GM19455 (cell line): Measurements from ENCODE around the gene CDHR3.
"Not testable (repeated sequence)": the region's sequence is repeated elsewhere in the genome, so short reads cannot be mapped to it uniquely, and the experiment has no call there.

ENCODE experiments used
- ATAC-seq: cut with Tn5 transposase; IDR thresholded peaks from one replicate; pipeline ENCODE4 v1.9.1; 2021; ENCODE audit not compliant: unreplicated experiment

The CDHR3 gene

DNA sequence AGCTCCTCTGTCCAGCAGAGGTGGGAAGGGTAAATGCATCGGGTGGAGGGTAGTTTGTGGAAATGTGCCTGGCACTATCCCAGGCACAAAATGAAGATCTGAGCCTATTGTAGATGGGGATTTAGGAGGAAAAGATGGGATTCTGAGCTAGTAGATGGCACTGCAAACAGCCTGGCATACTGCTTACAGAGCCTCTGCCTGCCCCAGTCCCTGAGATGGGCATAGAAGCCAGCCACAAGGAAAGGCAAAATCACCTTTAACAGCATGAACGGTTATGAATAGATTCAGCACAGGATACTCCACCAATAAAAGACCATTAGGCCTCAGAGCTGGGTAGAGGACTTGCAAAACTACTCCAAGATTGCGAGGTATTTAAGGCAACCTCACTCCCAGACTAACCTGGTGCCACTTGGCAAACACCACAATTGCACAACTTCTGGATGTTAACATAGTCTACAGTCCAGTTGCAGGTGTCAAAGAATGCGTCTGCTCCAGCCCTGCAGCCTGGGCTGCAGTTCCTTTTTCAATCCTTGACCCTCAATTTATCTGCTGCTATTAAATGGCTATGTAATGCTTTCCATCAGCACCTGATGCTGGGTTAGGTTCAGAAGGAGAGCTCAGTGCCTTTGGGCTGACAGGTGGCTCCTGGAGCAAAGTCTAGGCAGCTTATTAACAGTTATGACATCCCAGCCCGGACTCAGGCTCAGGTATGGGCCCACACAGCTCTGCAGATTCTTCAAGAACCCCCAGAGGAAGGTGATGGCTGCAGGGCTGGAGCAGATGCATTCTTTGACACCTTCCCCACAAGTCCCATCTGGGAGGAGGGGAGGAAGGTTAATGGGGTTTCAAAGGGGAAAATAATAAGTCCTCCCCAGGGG is 34.0 kb downstream of the CDHR3 start:
- ATAC-seq: no peak

DNA sequence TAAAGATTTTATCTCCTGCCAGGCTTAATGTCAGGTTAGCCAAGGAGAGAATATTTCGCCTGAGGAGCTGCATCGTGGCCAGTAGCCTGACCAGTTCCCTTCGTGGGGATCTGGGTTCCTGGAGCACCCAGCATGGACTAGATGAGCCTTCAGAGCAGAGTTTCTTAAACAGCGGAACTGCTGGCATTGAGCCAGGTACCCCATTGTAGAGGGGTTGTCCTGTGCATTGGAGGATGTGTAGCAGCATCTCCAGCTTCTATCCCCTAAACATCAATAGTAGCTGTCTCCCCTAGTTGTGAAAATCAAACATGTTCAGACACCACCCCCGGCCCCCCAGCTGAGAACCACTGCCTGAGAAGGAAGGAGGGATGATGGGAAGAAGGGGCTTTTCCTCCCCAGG is 36.2 kb downstream of the CDHR3 start:
- no peak for ATAC-seq

DNA sequence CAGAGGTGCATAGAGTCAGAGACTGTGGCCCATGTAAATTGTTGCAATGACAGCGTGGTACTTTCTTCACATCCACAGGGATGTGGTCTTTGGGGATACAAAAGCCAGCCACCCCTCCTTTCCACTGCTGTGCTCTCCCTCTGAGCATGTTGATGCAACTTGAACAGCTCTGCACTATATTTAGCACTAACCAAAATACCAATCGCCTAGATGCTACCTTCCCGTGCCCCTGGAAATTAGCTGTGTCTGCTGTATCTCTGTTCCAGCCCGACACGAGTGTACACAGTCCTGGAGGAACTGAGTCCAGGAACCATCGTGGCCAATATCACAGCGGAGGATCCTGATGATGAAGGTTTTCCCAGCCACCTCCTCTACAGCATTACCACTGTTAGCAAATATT is 38.1 kb downstream of the CDHR3 start:
- no peak for ATAC-seq

DNA sequence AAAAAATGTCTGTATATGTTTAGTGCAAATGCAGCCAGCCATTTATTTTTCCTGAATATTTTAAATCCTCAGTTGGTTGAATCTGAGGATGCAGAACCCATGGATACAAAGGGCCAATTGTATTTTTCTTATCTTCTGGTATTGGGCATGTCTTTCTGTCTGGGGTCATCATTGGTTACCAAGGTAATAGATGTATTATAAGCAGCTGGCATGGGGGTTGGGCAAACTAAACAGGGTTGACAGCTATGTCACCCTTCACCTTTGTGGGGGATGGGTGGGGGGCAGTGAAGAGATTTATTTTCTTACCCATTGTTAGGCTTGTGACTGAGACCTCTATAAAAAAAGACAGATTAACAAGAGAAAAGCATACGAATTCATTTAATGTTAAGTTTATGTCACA is 38.8 kb downstream of the CDHR3 start:
- ATAC-seq: no peak

DNA sequence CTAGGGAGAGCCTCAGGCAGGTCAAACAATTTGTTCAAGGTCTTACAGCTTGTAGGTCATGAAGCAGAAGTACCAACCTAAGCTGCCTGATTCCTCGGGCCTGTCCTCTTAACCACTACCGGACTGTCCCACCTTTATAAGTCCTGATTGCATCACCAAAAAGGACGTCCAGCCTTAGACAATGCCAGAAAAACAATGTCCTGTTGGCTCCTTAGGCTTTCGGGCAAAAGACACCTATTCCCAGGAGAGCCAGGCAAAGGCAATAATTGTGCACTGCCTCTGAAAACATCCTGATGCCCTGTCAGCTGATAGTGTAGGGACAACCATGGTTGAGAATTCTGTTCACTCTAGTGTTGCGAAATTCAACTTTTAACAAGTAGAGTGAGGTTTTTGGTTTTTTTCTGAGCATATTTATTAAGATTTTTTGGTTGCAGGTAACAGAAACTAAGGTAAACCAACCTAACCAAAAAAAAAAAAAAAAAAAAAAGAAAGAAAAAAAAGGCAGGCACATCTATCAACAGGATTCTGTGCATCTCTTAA is 40.5 kb downstream of the CDHR3 start:
- no peak for ATAC-seq

DNA sequence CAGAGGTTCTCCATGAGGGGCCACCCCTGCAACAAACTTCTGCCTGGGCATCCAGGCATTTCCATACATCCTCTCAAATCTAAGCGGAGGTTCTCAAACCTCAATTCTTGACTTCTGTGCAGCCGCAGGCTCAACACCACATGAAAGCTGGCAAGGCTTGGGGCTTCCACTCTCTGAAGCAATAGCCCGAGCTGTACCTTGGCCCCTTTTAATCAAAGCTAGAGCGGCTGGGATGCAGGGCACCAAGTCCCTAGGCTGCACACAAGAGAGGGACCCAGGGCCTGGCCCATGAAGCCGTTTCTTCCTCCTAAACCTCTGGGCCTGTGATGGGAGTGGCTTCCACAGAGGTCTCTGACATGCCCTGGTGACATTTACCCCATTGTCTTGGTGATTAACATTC is 43.8 kb downstream of the CDHR3 start:
- ATAC-seq: no peak

DNA sequence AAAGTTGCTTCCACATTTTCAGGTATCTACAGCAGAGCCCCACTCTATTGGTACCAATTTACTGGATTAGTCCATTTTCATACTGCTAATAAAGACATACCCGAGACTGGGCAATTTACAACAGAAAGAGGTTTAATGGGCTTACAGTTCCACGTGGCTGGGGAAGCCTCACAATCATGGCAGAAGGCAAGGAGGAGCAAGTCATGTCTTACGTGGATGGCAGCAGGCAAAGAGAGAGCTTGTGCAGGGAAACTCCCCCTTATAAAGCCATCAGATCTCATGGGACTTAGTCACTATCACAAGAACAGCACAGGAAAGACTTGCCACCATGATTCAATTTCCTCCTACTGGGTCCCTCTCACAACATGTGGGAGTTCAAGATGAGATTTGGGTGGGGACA is 44.7 kb downstream of the CDHR3 start:
- not testable (repeated sequence) for ATAC-seq

DNA sequence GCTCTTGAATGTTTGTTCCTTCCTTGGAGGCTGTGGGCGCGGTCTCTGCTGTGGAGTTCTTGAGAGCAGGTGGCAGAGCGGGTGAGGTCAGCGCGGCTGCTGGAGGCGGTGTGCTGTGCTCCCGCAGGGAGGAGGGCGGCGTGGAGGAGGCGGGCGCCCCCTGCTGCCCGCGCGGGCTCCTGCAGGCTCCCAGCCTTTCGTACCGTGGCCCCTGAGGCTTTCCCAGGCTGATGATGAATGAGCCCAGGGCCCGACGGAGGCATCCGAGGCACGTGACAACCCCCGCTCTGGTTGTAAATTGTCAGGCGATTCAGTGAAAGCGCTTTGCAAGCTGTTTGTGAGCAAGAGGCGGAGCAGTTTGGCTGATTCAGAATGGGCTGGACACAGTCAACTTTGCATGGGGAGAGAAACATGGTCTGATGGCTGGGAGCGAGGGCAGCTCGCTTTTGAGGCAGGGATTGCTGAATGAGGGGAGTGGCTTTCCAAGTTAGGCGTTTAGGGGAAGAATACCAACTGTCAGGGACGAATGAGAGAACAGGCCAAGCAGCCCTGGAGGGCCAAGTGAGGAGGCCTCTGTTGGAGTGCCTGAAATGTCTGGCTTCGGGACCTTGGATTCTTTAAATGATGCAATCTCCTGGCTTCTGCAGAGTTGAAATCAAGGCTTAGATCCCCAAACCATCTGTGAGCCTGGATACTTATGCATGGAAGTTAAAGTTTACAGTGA is 46.6 kb downstream of the CDHR3 start:
- no peak for ATAC-seq

DNA sequence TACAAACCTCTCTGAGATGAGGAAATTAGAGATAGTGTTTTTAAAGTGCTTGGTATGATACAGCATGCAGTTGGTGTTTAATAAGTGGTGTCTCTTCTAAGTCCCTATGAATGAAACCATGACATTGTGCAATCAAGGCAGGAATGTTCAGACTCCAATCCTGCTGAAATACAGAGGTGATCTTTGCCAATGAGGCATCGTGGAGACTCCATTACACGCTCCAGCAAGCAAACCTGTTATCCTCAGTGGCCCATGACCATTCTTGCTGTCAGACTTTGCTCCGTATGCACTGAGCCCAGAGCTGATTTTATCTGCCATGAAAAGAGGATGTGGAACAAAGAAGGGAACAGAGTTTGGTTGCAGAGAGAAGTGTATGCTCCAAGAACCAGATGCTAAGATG is 47.3 kb downstream of the CDHR3 start:
- ATAC-seq: no peak

DNA sequence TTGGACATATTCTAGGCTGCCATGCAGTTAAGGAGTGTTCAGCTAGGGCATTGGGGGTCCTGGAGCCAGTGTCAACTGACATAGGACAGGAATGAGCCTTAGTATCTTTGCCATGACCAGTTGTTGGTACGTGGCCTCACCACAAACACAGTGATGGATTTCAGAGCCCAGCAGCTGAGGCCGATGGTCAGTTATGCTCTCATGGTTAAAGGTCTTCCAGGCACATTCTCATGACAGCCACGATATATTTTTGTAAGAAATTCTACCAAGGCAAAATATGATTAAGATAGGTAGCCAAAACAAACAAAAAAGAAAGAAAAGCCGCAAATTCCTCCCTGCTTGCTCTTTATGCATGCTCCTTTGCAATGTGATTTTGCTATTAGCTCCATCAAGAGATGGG is 47.8 kb downstream of the CDHR3 start:
- no peak for ATAC-seq

DNA sequence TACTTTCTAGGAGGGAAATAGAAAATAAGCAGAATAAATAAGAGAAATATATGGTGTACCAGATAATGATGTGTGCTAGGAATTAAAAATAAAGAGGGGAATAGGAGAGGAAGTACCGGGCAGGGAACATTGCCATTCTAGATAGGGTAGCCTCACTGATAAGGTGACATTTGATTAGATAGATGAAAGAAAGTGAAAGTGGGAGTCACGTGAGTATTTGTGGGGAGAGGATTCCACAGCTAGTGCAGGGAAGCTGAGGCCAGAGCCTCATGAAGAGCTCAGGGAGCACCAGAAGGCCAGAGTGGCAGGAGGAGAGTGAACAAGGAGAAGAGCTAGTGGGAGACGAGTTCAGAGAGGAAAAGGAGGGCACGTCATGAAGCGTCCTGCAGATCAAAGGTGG is 49.1 kb downstream of the CDHR3 start:
- no peak for ATAC-seq

DNA sequence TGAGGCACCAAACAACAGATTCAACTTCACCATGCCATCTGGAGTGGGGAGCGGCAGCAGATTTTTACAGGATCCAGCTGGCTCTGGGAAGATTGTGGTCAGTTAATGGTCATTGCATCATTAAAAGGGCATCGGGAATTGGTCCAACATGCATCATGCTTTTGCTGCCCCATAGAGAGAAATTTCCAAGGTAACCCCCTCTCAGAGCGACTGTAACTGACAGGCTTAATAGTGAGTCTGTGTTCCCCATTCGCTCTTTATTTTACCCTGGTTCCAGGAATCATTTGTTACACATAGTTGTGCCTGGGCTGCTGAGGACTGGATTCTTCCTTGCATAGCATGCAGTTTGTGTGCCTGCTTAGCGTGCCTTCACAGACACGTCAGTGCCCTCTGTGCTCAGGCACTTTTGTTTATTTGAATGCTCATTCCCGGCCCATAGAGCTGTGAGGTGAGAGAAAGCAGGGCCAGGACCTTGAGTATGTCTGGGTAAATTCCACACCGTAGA is 49.9 kb downstream of the CDHR3 start:
- ATAC-seq: no peak

DNA sequence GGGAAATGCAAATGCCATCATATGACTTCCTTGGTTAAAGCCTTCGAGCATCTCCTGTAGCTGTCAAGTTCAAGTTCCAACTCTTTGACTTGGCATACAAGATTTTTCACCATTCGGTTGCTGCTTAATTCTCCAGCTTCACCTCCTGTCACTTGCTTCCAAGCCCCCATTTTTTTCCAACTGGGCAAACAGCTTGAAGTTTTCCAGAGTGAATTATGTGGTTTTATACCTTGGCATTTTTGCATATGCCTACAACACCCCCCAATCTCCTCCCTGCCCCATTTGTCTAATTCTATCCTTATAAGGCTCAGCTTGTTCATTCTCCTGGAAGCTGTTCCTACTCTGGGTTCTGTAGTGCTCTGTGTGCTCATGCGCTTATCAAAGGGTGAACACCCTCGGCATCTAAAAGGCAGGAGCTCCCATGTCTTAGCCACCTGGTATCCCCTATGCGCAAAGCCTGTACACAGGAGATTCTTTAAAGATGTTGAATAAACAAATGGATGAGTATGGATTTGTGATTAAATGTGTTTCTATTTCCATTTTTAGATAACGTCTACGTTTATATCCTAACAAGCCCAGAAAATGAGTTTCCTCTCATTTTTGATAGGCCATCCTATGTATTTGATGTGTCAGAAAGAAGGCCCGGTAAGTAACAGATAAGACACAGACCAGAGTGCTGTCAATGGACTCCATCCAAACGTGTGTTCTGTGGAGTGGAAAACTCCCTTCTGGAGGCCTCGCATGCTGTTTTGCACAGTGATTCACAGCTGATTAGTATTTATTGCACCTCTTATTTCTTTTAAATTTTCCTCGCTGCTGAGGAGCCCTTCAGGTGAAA is 52.5 kb downstream of the CDHR3 start:
- no peak for ATAC-seq

DNA sequence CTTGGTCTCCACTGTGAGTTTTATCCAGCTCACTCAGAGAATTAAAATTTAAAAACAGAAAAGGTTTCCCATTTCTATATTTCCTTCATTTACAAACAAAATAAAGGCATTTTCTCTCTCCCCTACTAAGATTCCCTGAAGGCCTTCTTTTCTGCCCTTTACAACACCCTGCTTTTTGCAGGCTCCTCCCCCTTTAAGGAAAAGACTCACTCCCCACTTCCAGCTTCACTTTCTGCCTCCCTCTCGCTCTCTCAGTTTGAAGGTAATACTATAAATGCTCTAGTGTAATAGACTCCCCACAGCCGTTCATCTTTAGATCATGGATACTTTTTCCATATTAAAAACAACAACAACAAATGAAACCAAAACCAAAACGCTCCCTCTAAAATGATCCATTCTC is 53.3 kb downstream of the CDHR3 start:
- ATAC-seq: no peak

DNA sequence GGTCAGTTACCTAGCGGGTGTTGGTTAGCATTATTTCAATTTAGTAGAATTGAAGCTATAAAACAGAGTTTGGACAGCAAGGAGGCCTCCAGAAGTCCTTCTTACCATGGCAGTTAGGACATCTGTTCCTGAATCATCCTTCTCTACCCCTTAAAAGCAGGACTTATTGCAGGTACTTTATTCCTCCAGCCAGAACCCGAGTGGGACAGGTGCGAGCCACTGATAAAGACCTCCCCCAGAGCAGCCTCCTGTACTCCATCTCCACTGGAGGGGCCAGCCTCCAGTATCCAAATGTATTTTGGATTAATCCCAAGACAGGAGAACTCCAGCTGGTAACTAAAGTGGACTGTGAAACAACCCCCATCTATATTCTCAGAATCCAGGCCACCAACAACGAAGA is 54.6 kb downstream of the CDHR3 start:
- no peak for ATAC-seq

DNA sequence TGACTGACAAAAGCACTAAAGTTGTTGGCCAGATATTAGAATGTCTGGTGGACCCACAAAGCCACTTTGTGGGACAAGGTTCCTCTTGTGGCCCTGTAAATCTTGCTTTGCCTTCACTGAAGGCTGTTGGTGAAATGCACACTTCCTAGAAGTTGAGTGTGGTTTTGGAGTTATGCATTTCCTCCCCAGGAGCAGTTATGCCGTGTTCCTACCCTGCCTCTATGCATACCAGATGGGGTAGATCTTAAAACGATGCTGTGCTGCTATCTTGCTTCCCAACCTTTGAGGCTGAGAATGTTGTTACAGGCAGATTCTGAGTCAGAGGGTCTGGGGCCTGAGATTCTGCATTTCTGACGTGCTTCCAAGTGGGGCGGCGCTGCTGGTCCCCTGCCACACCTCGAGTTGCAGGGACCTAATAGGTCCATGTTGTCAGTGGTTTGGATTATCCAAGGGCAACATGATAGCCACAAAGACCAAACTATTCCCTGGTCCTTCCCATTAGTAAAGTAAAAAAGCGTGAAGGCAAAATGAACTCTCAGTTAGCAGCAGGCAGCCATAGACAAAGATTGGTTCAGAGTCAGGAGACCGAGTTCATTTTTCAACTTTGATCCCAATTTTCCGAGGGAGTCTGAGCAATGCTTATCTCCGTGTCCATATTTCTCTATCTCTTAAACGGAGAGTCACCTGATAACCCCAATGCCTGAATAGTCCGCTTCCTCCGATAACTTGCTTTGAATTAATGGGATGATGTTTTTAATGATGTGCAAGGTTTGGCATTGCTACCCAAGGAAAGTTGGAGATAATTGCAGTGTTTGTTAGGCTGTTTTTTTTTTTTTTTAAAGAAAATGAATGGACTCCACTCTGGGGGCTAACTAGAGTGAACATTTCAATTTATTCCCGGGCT is 55.8 kb downstream of the CDHR3 start:
- no peak for ATAC-seq

DNA sequence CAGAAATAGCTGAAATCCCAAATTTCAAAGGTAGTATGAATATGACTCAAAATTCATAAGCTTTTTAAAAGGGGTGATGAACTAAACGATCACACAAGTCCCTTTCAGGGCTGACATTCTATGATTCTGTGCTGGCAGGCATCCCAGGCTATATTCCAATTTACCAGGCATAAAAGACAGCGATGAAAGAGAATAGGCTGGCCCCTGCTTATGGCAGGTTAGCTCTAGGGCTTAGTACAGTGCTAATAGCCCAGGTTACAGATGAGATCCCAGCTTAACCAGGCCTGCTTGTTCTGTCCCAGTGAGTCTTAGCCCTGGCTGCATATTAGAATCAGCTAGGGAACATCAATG is 56.4 kb downstream of the CDHR3 start:
- no peak for ATAC-seq

DNA sequence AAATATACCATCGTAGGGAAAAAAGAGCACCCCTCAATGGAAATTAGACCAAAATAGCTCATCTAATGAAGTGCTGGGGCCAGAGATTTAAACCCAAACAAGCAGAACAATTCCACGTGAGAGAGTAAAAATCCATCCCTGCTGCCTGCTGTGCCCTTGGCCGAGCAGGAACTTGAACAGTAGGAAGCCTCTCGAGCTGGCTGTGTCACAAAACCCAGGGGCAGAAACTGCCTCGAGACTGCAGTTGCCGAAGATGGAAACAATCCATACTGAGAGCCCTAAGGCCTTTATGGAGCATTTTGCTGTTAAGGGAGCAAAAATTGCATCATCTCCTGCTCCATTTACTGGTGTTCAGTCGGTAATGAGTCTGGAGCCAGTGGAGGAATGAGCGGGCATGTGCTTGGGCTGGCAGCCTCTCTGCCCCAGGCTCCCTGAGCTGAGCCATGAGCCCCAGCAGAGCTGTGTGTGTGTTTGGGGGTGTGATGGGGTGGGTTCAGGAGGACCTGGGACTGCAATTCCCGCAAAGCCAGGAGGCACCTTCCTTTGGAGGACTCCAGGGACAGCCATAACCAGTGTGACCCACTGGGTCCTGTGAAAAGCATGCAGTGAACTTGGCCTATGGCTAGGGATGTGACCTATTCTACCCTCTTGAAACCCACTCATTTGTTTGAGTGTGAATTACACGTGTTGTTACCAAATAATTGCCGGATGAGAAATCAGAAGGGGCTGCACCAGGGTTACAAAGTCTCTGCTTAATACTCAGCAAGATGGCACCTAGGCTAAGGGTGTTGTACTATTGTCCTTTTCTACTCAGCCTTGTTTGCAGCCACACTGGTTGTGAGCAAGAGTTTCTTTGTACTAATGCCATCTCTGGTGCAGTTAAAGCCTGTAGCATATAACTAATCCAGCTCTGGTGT is 58.3 kb downstream of the CDHR3 start:
- ATAC-seq: no peak

DNA sequence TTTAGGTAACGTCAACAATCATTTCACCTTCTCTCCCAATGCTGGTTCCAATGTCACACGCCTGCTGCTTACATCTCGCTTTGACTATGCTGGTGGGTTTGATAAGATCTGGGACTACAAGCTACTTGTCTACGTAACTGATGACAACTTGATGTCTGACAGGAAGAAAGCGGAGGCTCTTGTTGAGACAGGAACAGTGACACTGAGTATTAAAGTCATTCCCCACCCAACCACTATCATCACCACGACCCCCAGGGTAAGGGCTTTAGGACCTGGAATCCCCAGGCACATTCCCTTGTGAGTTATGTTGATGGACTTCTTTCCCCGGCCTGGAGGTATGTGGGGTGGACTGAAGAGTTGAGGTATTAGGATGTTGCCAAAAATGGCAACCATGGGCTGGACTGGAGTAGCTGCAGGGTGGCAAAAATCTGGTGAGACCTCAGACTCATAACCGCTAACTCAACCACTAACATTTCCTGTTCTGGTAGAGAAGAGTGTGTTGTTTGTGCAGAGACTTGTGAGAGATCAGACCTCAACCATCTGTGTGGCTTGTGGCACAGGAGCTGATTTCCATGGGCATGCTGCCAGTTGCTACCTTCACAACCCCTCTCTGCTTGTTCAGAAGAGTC is 59.2 kb downstream of the CDHR3 start:
- no peak for ATAC-seq
